ENCODE results near the gene C10orf105. TPM values are rescaled to one million over a fixed set of nuclear protein-coding genes. Genes with fewer than 3 reads are reported as not detected.

The C10orf105 gene
- total and polyA plus RNA-seq, 2 of the 8 experiments (the other 6 are each of a cell fraction or from before 2014, with no cell fraction given): 0.71 to 0.73 TPM

GRCh38 chr10:71698737-71699136 lies 20.8 kb downstream of the C10orf105 start:
- WGBS, 2 experiments (ENCODE audit: extremely low coverage in 1 of 2, insufficient coverage in 1 of 2, insufficient read length in 1 of 2, insufficient replicate concordance in 2 of 2, low coverage in 1 of 2, low lambda C conversion rate in 2 of 2, missing lambda C conversion rate in 1 of 2): 88% methylated on average over 5 of the region's 5 CpGs; no CpG with 5 or more reads in 1 of the 2 experiments
- no peak overlapping the region for H2BK5ac ChIP-seq (ENCODE audit: low read depth, low read length)
- H3K27ac ChIP-seq (ENCODE audit: low read depth, low read length): no peak overlapping the region
- no peak overlapping the region for H2BK12ac ChIP-seq (ENCODE audit: low read depth, low read length)
- no peak overlapping the region for H3K14ac ChIP-seq (ENCODE audit: insufficient read length)
- no peaks in the 10 kb centered on the region for H3K79me1 ChIP-seq (ENCODE audit: low read depth, low read length)
- H2BK15ac ChIP-seq (ENCODE audit: low read length): no peak overlapping the region
- CTCF ChIA-PET (ENCODE audit: partially characterized antibody): interaction anchor here (0.8 to 11.1 kb wide), 31 partner anchors 8 to 390 kb away, joined by 3 to 169 read pairs (median 7); partner anchors contain the start of gene VSIR
- POLR2A ChIA-PET (ENCODE audit: partially characterized antibody): interaction anchor here (0.9 kb wide), 1 partner anchor 79 kb away, joined by 3 read pairs; no protein-coding TSS in a partner anchor
- H3K4me1 ChIP-seq (replicated peaks in 1 of 4; ENCODE audit: control insufficient read depth in 3 of 4, insufficient read depth in 4 of 4, low read length in 3 of 4): no peaks in the 10 kb centered on the region; a peak in 2 of 7 replicates
- H4K20me1 ChIP-seq (replicated peaks in 1 of 2; ENCODE audit: control insufficient read depth in 1 of 2, insufficient read depth in 2 of 2, low read length in 2 of 2): no peaks in the 10 kb centered on the region
- H3K27me3 ChIP-seq (replicated peaks in 1 of 4; ENCODE audit: control insufficient read depth in 3 of 4, extremely low read depth in 1 of 4, insufficient read depth in 3 of 4, low read length in 3 of 4): no peaks in the 10 kb centered on the region
- H3K18ac ChIP-seq (ENCODE audit: extremely low read depth, low read length): no peak overlapping the region
- DNase-seq (ENCODE audit: low read depth in 1 of 2, low spot score in 2 of 2): no peak
- H3K4me2 ChIP-seq (ENCODE audit: insufficient read depth in 1 of 2, low read depth in 2 of 2, low read length in 2 of 2): no peak overlapping the region
- FAIRE-seq: no peak
- no peak overlapping the region for H3K4ac ChIP-seq (replicated peaks; ENCODE audit: insufficient read length, low read depth, low read length)
- no peak overlapping the region for H2AK5ac ChIP-seq (ENCODE audit: low read depth, low read length)
- no peaks in the 10 kb centered on the region for H3K36me3 ChIP-seq (ENCODE audit: control insufficient read depth in 2 of 4, insufficient read depth in 4 of 4, low read length in 3 of 4)
- H2BK20ac ChIP-seq (ENCODE audit: low read length): no peak overlapping the region
- H3K23me2 ChIP-seq (ENCODE audit: low read depth, low read length): no peaks in the 10 kb centered on the region
- no peak overlapping the region for H3K9ac ChIP-seq (replicated peaks in 1 of 4; ENCODE audit: extremely low read depth in 1 of 4, low read depth in 3 of 4, low read length in 3 of 4)
- no peak overlapping the region for H3K23ac ChIP-seq (ENCODE audit: insufficient read length)
- no peak overlapping the region for H4K91ac ChIP-seq (replicated peaks; ENCODE audit: insufficient read length, low read length)
- H3K4me3 ChIP-seq (ENCODE audit: extremely low read depth in 1 of 4, insufficient read depth in 2 of 4, low read depth in 3 of 4, low read length in 4 of 4): no peak overlapping the region
- no peak overlapping the region for H2AFZ ChIP-seq (ENCODE audit: low read length)
- no peaks in the 10 kb centered on the region for H3K9me3 ChIP-seq (ENCODE audit: insufficient read depth in 2 of 2, low read depth in 1 of 2, low read length in 1 of 2)
- no peak overlapping the region for H4K5ac ChIP-seq (ENCODE audit: insufficient read length, low read depth, low read length)
- no peak overlapping the region for H4K8ac ChIP-seq (ENCODE audit: extremely low read depth, insufficient read depth, low read length)
- H3K79me2 ChIP-seq (ENCODE audit: control insufficient read depth in 1 of 2, insufficient read depth in 2 of 2, low read length in 2 of 2): no peaks in the 10 kb centered on the region
- no peak for TF ChIP-seq SRF (IDR thresholded peaks at IDR 0.05; ENCODE audit: low read depth, low read length)
- peak; percentile 75; the same call in 1 of the 2 replicates for TF ChIP-seq KDM1A (IDR thresholded peaks at IDR 0.05; ENCODE audit: borderline replicate concordance, low read length)
- TF ChIP-seq CBX8 (IDR thresholded peaks at IDR 0.05; ENCODE audit: borderline replicate concordance, low read depth, low read length): no peak
- no peak for TF ChIP-seq RXRA (IDR thresholded peaks at IDR 0.05; ENCODE audit: insufficient read depth, low read depth, low read length)
- no peak overlapping the region for H2BK120ac ChIP-seq (replicated peaks; ENCODE audit: low read depth, low read length)
- H3K56ac ChIP-seq (replicated peaks; ENCODE audit: insufficient read length, low read depth, low read length): no peak overlapping the region
